ENCODE data around the gene CGB7.
"Not testable (repeated sequence)": the region's sequence is repeated elsewhere in the genome, so short reads cannot be mapped to it uniquely, and the experiment has no call there.

Gene CGB7

DNA sequence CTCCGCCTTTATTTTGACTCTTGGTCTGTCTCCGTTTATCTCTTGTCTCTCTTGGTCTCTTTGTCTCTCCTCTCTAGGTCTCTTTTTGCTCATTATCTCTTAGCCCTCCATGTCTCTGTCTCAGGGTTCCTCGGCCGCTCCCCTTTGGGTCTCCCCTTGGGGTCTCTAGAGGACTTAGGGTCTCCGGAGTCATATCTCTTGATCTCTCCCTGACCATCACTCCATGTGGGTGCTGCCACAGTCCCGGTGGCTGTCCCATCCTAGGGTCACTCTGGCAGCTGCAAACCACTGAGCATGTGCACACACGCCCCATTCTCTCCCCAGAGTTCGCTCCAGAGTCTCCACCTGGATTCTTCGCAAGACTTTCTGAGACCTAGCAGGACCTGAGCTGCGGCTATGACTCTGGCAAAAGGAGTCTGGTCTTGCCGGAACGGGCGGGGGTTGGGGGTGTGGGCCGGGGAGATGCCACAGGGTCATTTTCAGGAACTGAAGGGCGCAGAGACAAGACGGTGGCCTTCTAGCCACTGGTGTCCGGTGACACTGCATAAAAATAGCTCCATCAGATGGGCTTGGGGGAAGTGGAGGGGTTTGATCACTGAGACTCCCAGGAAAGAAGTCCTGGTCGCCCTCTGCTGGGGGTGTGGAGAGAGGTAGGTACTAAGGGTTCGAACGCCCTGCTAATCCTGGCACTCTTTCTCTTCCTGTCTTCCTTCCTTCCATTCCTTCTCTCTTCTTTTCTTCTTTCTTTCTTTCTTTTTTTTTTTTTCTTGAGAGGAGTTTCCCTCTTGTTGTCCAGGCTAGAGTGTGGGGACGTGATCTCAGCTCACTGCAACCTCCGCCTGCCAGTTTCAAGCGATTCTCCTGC, 16.2 kb upstream of the CGB7 start:
- DNase-seq = peak; percentile 20

DNA sequence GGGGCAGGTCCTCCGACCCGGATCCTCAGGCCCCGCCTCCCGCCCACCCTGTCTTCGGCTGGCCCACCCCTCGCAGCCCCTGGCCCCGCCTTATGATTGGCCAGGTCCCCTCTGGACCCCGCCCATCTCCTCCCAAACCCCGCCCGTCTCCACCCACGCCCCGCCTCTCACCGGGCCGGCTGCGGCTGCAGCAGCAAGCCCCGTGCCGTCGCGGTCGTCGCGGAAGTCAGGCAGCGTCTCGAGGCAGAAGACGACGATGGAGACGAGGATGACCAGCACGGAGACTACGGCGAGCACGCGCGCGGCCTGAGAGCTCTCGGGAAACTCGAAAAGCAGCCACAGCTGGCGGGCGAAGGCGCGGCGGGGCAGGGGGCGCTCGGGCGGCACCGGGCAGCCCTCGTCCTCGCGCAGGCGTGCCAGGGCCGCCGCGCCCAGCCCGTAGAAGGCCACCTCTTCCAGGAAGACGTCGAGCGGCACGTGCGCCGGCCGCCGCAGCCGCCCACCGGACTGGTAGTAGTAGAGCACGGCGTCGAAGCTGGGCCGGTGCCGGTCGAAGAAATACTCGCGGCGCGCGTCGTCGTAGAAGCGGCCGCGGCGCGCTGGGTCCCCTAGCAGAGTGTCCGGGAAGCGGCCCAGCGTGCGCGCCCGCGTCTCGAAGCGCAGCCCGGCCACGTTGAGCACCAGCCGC, 14.5 kb upstream of the CGB7 start:
- DNase-seq = peak; percentile 11

DNA sequence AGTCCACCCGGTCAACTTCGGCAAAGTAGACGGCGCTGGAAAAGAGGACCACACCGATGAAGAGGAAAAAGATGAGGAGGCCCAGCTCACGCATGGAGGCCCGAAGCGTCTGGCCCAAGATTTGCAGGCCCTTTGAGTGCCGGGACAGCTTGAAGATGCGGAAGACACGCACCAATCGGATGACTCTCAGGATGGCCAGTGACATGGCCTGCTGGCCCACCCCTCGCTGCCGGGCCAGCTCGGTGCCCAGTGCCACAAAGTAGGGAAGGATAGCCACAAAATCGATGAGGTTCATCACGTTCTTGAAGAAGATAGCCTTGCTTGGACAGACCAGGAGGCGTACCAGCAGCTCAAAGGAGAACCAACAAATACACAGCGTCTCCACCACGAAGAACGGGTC, 12.9 kb upstream of the CGB7 start:
- no peak for DNase-seq

DNA sequence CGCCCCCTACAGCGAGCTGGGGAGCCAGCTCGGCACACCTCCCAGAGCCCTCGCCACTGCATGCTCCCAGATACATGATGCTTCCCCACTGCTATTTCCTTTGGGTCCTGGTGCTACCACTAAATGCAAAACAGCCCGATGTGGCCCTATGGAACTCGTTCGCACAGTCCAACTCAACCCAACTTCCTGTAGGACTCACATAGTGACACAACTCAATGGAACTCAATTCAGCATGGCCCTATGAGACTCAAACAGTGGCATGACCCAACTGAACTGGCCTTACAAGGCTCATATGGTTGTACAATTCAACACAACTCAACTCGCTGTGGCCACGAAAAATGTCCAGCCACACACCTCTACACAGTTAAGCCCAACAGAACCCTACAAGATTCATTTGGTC, 11.5 kb upstream of the CGB7 start:
- DNase-seq = no peak

DNA sequence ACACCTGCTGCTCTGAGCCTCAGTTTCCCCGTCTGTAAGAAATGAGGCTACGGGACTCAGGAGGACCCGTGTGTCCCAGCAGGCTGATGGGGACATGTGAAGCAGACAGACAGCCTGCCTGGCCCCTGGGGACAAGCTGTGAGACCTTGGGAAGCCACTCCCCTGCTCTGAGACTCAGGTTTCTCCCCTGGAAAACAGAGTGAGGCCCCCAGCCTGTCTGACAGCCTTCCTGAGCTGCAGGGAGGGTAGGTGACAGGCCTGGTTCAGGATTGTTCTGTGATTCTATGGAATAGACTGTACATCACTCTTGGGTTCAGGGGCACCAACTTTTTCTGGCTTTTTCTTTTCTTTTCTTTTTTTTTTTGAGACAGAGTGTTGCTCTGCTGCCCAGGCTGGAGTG, 10.0 kb upstream of the CGB7 start:
- DNase-seq = peak; percentile 74

- no peak for DNase-seq
Observed at GRCh38 chr19:49065905-49066512, 8.5 kb upstream of the CGB7 start.

DNA sequence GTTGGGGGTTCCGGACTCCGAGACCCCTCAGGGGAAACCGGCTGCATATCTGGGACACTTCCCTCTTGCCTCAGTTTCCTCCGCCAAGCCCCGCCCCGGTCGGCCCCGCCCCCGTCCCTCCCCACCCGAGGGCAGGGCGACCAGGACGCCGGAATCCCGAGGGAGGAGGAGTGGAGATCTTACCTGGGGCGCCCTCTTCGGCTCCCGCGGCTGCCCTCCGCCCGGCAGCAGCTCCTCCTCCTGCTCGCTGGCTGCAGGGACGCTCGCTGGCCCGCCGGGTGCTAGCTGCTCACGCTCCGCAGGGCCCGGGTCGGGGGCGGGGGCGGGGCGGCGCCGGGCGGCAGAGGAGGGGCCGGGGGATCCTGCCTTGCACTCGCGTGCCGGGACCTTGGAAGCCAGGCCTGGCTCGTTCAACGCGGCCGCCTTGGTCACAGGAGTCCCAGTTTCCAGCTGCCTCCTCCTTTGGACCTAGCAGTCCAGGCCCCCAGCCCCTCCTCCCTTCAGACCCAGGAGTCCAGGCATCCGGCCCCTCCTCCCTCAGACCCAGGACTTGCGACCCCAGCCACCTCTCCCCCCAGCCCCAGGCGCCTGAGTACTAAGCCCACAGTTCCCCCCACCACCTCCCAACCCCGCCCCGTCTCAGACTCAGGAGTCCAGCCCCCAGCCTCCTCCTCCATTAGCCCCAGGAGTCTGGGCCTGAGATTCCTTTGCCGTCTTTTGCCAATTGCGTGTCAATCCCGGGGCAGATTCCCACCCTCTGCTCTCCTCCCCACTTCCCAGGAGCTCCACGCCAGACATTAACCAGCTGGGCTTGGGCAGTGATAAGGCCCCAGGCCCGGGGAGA, 7.4 kb upstream of the CGB7 start, which contains the start of gene NTF4:
Gene NTF4 (minus strand): TSS at position 51 of the 844 bp plus-strand sequence. CDS start 2,821 bp downstream, outside the sequence.
- peak; percentile 28 for DNase-seq

- peak; percentile 6 for DNase-seq
Observed at GRCh38 chr19:49064029-49064629, 6.6 kb upstream of the CGB7 start.

GRCh38 chr19:49061445-49061844, 3.9 kb upstream of the CGB7 start:
- DNase-seq = no peak

DNA sequence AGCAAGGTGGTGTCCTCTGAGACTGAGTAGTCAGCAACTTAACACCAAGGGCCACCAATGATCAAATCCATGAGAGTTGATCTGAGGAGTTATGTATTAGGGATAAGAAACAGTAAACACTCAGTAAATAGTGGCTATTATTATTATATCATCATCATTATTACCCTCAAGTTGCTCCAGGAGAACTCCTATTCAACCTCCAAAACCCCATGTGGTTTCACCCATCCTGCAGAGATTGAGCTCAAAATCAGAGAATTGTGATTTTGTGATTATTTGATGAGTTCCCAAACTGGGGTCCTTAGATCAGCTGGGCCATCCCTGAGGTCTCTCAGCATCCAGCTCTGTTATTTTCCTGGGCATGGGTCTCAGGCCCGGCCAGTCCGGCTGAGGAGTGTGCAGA, 3.5 kb upstream of the CGB7 start:
- no peak for DNase-seq

DNA sequence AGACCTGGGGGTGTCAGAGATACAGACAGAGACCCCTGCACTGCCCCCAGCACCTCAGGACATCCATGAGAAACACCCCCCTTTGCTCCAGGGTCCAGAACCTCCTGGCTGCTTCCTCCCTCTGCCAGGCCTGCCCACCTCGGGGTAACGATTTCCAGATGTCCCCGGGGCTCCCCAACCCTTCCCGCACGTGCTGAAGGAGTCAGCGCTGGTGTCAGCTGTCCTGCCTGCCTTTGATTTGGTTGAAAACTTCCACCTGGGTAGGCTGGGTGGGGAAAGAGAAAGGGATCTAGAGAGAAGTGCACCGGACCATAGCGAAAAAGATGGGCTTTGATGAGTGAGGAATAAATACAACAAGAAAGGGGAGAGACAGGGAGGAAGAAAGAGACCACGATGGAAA, 1.5 kb upstream of the CGB7 start:
- DNase-seq = no peak

GRCh38 chr19:49058562-49058961, 1.0 kb upstream of the CGB7 start:
- no peak for DNase-seq

DNA sequence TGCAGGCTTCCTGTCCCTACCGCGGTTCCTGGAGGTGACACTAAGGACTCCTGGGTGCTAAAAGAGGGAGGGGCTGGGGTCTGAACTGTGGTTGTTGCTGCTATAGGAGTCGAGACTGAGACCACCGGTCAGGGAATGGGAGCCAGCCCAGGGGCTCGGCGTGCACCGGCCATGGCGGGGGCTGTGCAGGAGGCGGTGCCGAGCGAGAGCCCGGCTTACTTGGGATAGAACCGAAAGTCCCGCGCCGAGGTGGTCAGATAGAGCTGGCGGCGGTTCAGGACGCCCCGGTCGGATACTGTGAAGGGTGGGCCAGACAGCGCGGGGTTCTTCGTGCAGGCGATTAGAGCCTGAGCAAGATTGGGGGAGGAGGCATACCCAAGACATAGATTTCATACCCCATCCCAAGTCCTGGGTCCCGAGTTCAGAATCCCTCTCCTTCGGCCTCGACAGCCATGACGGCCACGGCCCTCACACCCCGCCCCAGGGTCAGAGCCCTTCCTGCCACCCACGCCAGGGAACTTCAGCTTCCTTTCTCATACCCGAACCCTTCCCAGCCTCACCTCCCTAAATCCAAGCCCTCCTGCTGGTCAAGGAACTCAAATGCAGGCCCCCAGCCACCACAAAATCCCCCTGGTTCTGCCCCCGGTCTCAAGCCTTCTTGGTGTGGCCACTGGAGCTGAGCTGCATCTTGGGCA, 500 bp downstream of the CGB7 start:
- not testable (repeated sequence) for DNase-seq

DNA sequence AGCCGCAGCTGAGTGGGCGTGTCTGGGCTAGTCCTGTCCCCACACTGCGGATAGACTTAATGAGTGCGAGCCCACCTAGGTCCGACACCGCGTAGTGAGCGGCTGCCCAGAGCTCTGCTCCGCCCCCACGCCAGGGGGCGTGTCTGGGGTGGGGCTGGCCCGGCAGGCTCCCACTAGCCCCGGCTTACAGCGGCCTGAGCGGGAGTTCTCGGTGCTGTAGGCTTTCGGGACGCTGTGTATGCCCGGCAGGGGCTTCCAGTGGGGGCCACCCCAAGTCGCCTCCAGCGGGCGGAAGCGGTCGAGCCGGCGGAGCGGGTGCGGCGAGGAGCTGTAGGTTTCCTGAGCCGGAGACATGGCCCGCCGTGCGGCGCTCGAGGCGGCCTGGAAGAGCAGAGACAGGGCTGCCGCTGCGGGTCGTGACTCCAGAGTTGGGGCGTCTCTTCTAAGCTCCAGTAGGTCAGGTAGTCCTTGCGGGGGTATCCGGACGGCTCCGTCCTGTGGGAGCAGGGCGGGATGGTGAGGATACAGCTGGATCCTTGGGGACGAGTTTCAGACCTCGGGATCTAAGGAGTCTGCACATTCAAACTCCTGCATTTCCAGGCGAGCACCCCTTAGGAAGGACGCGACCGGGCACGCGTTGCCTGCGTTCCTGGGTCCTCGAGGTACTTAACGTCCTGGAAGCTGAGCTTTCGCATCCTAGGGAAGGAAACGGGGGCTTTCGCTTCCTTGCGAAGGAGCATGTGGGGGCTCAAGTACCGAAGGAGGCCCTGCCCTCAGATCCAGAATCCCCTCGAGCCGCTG, 1.2 kb downstream of the CGB7 start:
- peak; percentile 28 for DNase-seq

DNA sequence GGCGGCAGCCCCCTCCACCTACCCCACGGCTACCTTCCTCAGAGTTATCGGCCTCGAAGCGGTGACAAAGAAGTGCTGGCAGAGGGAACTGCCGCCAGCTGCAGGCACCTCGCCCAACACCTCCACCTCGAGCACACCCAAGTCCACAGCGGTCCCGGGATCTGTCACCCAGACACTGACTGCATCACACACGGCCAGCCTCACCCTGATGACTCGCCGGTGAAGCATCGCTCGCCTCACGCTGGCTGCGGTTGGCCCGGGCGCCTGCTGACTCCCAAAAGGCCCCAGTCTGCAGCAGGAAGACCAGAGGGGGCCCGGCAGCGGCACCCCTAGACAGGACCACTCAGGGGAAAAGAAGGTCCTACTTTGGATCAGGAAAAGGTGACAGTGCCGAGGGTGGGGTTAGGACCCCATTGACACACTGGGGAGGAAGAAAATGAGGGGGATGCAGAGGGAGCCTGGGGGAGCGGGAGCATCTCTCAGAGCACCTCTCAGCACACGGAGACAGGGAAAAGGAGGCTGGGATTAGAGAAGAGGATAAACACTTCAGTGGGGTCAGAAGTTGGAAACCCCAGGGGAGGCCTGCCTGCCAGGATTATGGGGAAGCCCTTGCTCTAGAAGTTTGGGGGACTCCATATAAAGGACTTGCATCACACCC, 7.0 kb downstream of the CGB7 start:
- DNase-seq = not testable (repeated sequence)

DNA sequence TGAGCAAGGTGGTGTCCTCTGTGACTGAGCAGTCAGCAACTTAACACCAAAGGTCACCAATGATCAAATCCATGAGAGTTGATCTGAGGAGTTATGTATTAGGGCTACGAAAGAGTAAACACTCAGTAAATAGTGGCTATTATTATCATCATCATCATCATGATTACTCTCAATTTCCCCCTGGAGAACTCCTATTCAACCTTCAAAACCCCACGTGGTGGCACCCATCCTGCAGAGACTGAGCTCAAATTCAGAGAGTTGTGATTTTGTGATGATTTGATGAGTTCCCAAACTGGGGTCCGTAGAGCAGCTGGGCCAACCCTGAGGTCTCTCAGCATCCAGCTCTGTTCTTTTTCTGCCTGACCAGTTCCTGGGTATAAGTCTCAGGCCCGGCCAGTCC, 7.7 kb downstream of the CGB7 start:
- DNase-seq = not testable (repeated sequence)

DNA sequence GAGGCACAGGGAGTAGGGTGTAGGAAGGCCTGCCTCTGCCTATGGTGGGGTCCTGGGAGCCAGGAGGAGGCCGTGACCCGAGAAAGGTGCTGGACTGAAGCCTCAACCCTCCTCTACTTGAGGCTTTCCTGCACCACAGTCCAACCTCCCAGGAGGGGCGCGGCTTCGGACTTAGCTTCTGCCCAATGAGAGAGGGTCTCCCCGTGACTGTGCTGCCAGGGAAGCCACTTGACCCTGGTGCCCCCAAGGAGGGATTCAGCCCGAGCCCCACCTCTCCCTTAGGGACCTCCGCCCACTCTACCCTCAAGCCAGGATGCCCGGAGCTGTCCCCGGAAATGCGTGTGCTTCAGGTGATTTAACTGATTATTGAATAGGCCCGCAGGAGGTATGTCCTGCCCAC, 8.5 kb downstream of the CGB7 start, which contains the start of gene CGB8:
Gene CGB8 (minus strand): TSS at position 101 of the 400 bp plus-strand sequence. CDS start 372 bp downstream, outside the sequence.
- not testable (repeated sequence) for DNase-seq

GRCh38 chr19:49043548-49043947, 14.0 kb downstream of the CGB7 start, which contains the start of gene CGB5:
TSS of gene CGB5 (plus strand) at chr19:49043848. CDS start at chr19:49044210, 362 bp downstream.
- not testable (repeated sequence) for DNase-seq

GRCh38 chr19:49042666-49043065, 14.9 kb downstream of the CGB7 start:
- DNase-seq = not testable (repeated sequence)

DNA sequence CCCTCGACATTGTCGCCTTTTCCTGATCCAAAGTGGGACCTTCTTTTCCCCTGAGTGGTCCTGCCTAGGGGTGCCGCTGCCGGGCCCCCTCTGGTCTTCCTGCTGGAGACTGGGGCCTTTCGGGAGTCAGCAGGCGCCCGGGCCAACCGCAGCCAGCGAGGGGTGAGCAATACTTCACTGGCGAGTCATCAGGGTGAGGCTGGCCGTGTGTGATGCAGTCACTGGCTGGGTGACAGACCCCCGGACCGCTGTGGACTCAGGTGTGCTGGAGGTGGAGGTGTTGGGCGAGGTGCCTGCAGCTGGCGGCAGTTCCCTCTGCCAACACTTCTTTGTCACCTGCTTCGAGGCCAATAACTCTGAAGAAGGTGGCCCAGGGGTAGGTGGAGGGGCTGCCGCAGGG, 15.4 kb downstream of the CGB7 start:
- DNase-seq = no peak
